K562 (cell line): Measurements from ENCODE around the gene NELL1. TPM values are rescaled to one million over a fixed set of nuclear protein-coding genes. Genes with fewer than 3 reads are reported as not detected.

Source experiments
- ATAC-seq: fragments of 200-7000 bp; cut with Tn5 transposase; 3 replicates; pipeline ENCODE4 v1.9.1; 2020; ENCODE audit warnings: moderate library complexity
- BruUV-seq: library from RNA; stranded (reverse); fragments of 400-500 nt; replicated peaks from 2 replicates; lab custom pipeline; 2021; lab: Mats Ljungman, UMichigan
- CTCF ChIA-PET: fragments of 300-600 bp; formaldehyde crosslinking; extraction: SDS; loops from one replicate; lab custom pipeline; 2021; ENCODE audit warnings: low intra/inter-chr PET ratio; lab: Yijun Ruan, JAX
- POLR2A ChIA-PET: fragments of 300-600, 350-650 bp; sonication (Branson Sonifier 250); formaldehyde crosslinking; extraction: SDS; loops from one replicate; lab custom pipeline; 2021; ENCODE audit warnings: antibody characterized with exemption, inconsistent platforms; lab: Yijun Ruan, JAX
- DNase-seq, 4 experiments: peaks; one replicate each; pipeline versions ENCODE4 v3.0.0 to v3.0.0-alpha.2; 2011 to 2018; ENCODE audit warnings: low spot score in 3 of 4, mixed read lengths in 3 of 4; ENCODE audit errors: extremely low read depth in 1 of 4
- FAIRE-seq: peaks from 2 replicates; lab custom pipeline; 2011; peaks lifted over from hg19 to GRCh38; lab: Jason Lieb, UNC
- H2AFZ ChIP-seq: 2 replicates; pipeline ENCODE4 v1.6.0; 2011; ENCODE audit warnings: low read depth, low read length, control low read depth, inconsistent platforms
- H3K27ac ChIP-seq: fragments of 200-600 bp; 3 replicates; pipeline ENCODE4 v1.8.0; 2011; ENCODE audit warnings: low read depth, mild to moderate bottlenecking, control low read depth, inconsistent platforms, low read length, moderate library complexity, mixed read lengths; ENCODE audit errors: extremely low read depth
- H3K27me3 ChIP-seq, 2 experiments: fragments of 300-600 bp in 1 of 2; 2 replicates in 1 of 2; 3 replicates in 1 of 2; pipeline versions ENCODE4 v1.6.0 to v1.8.0; 2011; ENCODE audit warnings: inconsistent platforms in 2 of 2, low read length in 2 of 2, mild to moderate bottlenecking in 1 of 2, mixed read lengths in 1 of 2, moderate library complexity in 1 of 2; ENCODE audit not compliant: control insufficient read depth in 2 of 2, insufficient read depth in 2 of 2
- H3K36me3 ChIP-seq: fragments of 300-600 bp; 3 replicates; pipeline ENCODE4 v1.8.0; 2011; ENCODE audit warnings: mild to moderate bottlenecking, low read length, inconsistent platforms; ENCODE audit not compliant: control insufficient read depth, insufficient read depth
- H3K4me1 ChIP-seq, 2 experiments: fragments of 200-600 bp in 1 of 2; replicated peaks in 1 of 2; 2 replicates in 1 of 2; 3 replicates in 1 of 2; pipeline versions ENCODE4 v1.5.1 to v1.8.0; 2011; ENCODE audit warnings: inconsistent platforms in 2 of 2, low read length in 2 of 2, mild to moderate bottlenecking in 1 of 2, mixed read lengths in 1 of 2, moderate library complexity in 1 of 2; ENCODE audit not compliant: control insufficient read depth in 2 of 2, insufficient read depth in 2 of 2
- H3K4me2 ChIP-seq: 2 replicates; pipeline ENCODE4 v1.6.1; 2011; ENCODE audit warnings: low read length, control low read depth, inconsistent platforms, mixed read lengths; ENCODE audit not compliant: insufficient read depth
- H3K4me3 ChIP-seq: fragments of 200-600 bp; sonication (generic), shearing (Covaris generic); 2 replicates; pipeline ENCODE4 v1.5.1; 2016; ENCODE audit warnings: control low read depth, inconsistent platforms
- H3K79me2 ChIP-seq: fragments of 200-600 bp; 3 replicates; pipeline ENCODE4 v1.8.0; 2011; ENCODE audit warnings: low read length, inconsistent platforms; ENCODE audit not compliant: control insufficient read depth, insufficient read depth
- H3K9ac ChIP-seq, 2 experiments: 2 replicates each; pipeline versions ENCODE4 v1.6.0 to v1.6.1; 2011; ENCODE audit warnings: low read depth in 2 of 2, low read length in 2 of 2, control low read depth in 1 of 2, inconsistent platforms in 1 of 2, mild to moderate bottlenecking in 1 of 2, mixed read lengths in 1 of 2; ENCODE audit not compliant: insufficient read depth in 1 of 2
- H3K9me1 ChIP-seq: one replicate; pipeline ENCODE4 v1.6.0; 2011; ENCODE audit warnings: inconsistent platforms, mild to moderate bottlenecking, low read length, moderate library complexity; ENCODE audit not compliant: control insufficient read depth, insufficient read depth
- H3K9me3 ChIP-seq: replicated peaks from 2 replicates; pipeline ENCODE4 v1.5.1; 2011; ENCODE audit warnings: low read depth, low read length, inconsistent platforms; ENCODE audit not compliant: control insufficient read depth, insufficient read depth
- H4K20me1 ChIP-seq: replicated peaks from 2 replicates; pipeline ENCODE4 v1.6.1; 2011; ENCODE audit warnings: low read length, inconsistent platforms, mixed read lengths; ENCODE audit not compliant: control insufficient read depth, insufficient read depth
- ELK1 ChIP-seq: sonication (generic); formaldehyde crosslinking; IDR thresholded peaks from 2 replicates; pipeline ENCODE4 v1.8.1; 2022; ENCODE audit warnings: missing genetic modification reagents
- HDAC1 ChIP-seq, 2 experiments: fragments of 450-650 bp; IDR thresholded peaks; 2 replicates each; pipeline ENCODE4 v1.6.1; 2016 to 2017; ENCODE audit warnings: inconsistent platforms in 1 of 2, mild to moderate bottlenecking in 1 of 2, moderate library complexity in 1 of 2
- JUND ChIP-seq, 2 experiments: IDR thresholded peaks; 2 replicates in 1 of 2; 3 replicates in 1 of 2; pipeline ENCODE4 v1.6.1; 2011; ENCODE audit warnings: borderline replicate concordance in 2 of 2, low read depth in 2 of 2, low read length in 2 of 2, improper control_type of control experiment in 1 of 2, missing biosample characterization in 1 of 2, missing genetic modification characterization in 1 of 2, missing genetic modification reagents in 1 of 2
- MCM3 ChIP-seq: fragments of 450-650 bp; IDR thresholded peaks from 2 replicates; pipeline ENCODE4 v1.6.1; 2016
- MEIS2 ChIP-seq: fragments of 450-650 bp; IDR thresholded peaks from 2 replicates; pipeline ENCODE4 v1.6.1; 2014; ENCODE audit warnings: mild to moderate bottlenecking; ENCODE audit not compliant: partially characterized antibody
- MTF1 ChIP-seq: fragments of 250-450 bp; sonication (Bioruptor Pico); IDR thresholded peaks from 2 replicates; pipeline ENCODE4 v1.9.0; 2021; ENCODE audit warnings: moderate library complexity, mild to moderate bottlenecking, inconsistent platforms, borderline replicate concordance
- POLR2H ChIP-seq: IDR thresholded peaks from 2 replicates; pipeline ENCODE4 v1.6.1; 2016; ENCODE audit warnings: missing genetic modification characterization, low read depth, mild to moderate bottlenecking, control low read depth, missing compliant biosample characterization, moderate library complexity
- RB1 ChIP-seq: fragments of 450-650 bp; IDR thresholded peaks from 2 replicates; pipeline ENCODE4 v1.6.1; 2017; ENCODE audit warnings: low read depth, mild to moderate bottlenecking
- YY1 ChIP-seq, 3 experiments: IDR thresholded peaks; 2 replicates each; pipeline ENCODE4 v1.6.1; 2011; ENCODE audit warnings: low read length in 2 of 3, mild to moderate bottlenecking in 2 of 3, moderate library complexity in 2 of 3, borderline replicate concordance in 1 of 3, control low read depth in 1 of 3, low read depth in 1 of 3; ENCODE audit not compliant: insufficient read depth in 3 of 3, insufficient replicate concordance in 2 of 3, control insufficient read depth in 1 of 3, insufficient read length in 1 of 3; ENCODE audit errors: extremely low read depth in 1 of 3
- ZBTB1 ChIP-seq: sonication (generic); formaldehyde crosslinking; IDR thresholded peaks from 2 replicates; pipeline ENCODE4 v1.8.1; 2023; ENCODE audit warnings: missing genetic modification reagents, low read depth, mild to moderate bottlenecking, borderline replicate concordance
- ZBTB5 ChIP-seq: fragments of 450-650 bp; IDR thresholded peaks from 2 replicates; pipeline ENCODE4 v1.6.1; 2017; ENCODE audit warnings: antibody characterized with exemption
- WGBS: fragments of 100-300 bp; shearing (Covaris generic); methylation state at CpG from one replicate; pipeline ENCODE4 v1.1.6; 2016; ENCODE audit warnings: low coverage, mixed read lengths; ENCODE audit not compliant: insufficient coverage; ENCODE audit errors: missing lambda C conversion rate; 5-methylcytosine and 5-hydroxymethylcytosine counted together
- in situ Hi-C: fragments of 300-500 bp; cut with MboI; formaldehyde crosslinking; loops from 4 replicates; pipeline ENCODE4 v1.15.0; 2018; ENCODE audit warnings: inconsistent platforms, mixed read lengths
- intact Hi-C: fragments of 100-400 bp; cut with micrococcal nuclease; formaldehyde crosslinking; loops from 2 replicates; pipeline ENCODE4 v1.14.2; 2022
- polyA plus RNA-seq, 8 experiments: library from polyadenylated mRNA; depleted of rRNA in 4 of 8; stranded (reverse) in 5 of 8; unstranded in 3 of 8; fragments of >200 nt; fragmentation: Nextera tagmentation in 2 of 8; fragmentation: Illumina TruSeq in 1 of 8; extraction: Ambion mirVana in 2 of 8; extraction: Trizol in 1 of 8; gene quantifications; 2 replicates each; pipeline versions ENCODE4 v1.2.1 to v1.2.3, GENCODE V29; 2011 to 2014; ENCODE audit warnings: inconsistent platforms in 1 of 8, missing spikeins in 1 of 8
- total RNA-seq, 7 experiments: library from RNA; depleted of rRNA in 6 of 7; stranded (reverse); fragments of >200 nt in 6 of 7; fragmentation: Illumina TruSeq in 2 of 7; extraction: Trizol in 2 of 7; gene quantifications; 2 replicates each; pipeline versions ENCODE4 v1.2.1 to v1.2.3, GENCODE V29; 2011 to 2021; ENCODE audit warnings: low replicate concordance in 1 of 7

NELL1 gene
- total and polyA plus RNA-seq, 9 of the 15 experiments (the other 6 are each of a cell fraction or from before 2014, with no cell fraction given) = not detected

GRCh38 chr11:20874358-20874757 is 205.0 kb downstream of the NELL1 start:
- Histone ChIP-seq H3K27me3 (no peaks in the 10 kb centered on the region), H3K79me2 (no peaks in the 10 kb centered on the region), H3K9ac (no peak overlapping the region), H3K36me3 (no peaks in the 10 kb centered on the region), H3K9me1 (no peaks in the 10 kb centered on the region), H3K9me3 (no peaks in the 10 kb centered on the region), H3K4me1 (no peaks in the 10 kb centered on the region), H2AFZ (no peak overlapping the region), H3K4me2 (no peak overlapping the region), H3K27ac (no peak overlapping the region), H4K20me1 (no peaks in the 10 kb centered on the region), H3K4me3 (no peak overlapping the region)
- CTCF ChIA-PET = no interaction called here
- no TSS peak for BruUV-seq
- FAIRE-seq = no peak
- in situ Hi-C loops (no loop called here), intact Hi-C loops (no loop called here)
- TF ChIP-seq JUND (IDR thresholded peaks at IDR 0.05; ENCODE audit: borderline replicate concordance, low read depth, low read length) = no peak
- no peak for TF ChIP-seq JUND (tag; IDR thresholded peaks at IDR 0.05; ENCODE audit: borderline replicate concordance, low read depth, low read length)
- DNase-seq = no peak
- ATAC-seq = no peak
- 0% methylated on average over 3 of the region's 3 CpGs for WGBS
- POLR2A ChIA-PET = no interaction called here

- in situ Hi-C loops (no loop called here), intact Hi-C loops (no loop called here)
- TF ChIP-seq ELK1 (CRISPR knock-in tag) (no peak), ZBTB1 (CRISPR knock-in tag) (no peak), ZBTB5 (no peak), POLR2H (tag) (no peak), MTF1 (no peak), MEIS2 (no peak), RB1 (no peak), HDAC1 (IDR thresholded peaks at IDR 0.05) (no peak), MCM3 (no peak), YY1 (IDR thresholded peaks at IDR 0.05; ENCODE audit: borderline replicate concordance in 1 of 3, control insufficient read depth in 1 of 3, extremely low read depth in 1 of 3, insufficient read depth in 3 of 3, insufficient read length in 1 of 3, insufficient replicate concordance in 2 of 3, low read depth in 1 of 3, low read length in 2 of 3) (no peak)
Observed at GRCh38 chr11:20875889-20876288, 206.5 kb downstream of the NELL1 start.

More at GRCh38 chr11:20875889-20876288, 206.5 kb downstream of the NELL1 start:
- ChIA-PET POLR2A (no interaction called here), CTCF (no interaction called here)
- Histone ChIP-seq H3K36me3 (no peaks in the 10 kb centered on the region), H3K4me3 (no peak overlapping the region), H3K9ac (no peak overlapping the region), H3K79me2 (no peaks in the 10 kb centered on the region), H3K27me3 (no peaks in the 10 kb centered on the region), H3K9me3 (no peaks in the 10 kb centered on the region), H4K20me1 (no peaks in the 10 kb centered on the region), H3K4me1 (no peaks in the 10 kb centered on the region), H3K27ac (no peak overlapping the region), H3K4me2 (no peak overlapping the region), H3K9me1 (no peaks in the 10 kb centered on the region), H2AFZ (no peak overlapping the region)
- DNase-seq (no peak), ATAC-seq (no peak), FAIRE-seq (no peak)
- WGBS = 0% methylated on average over 3 of the region's 3 CpGs
- no TSS peak for BruUV-seq
